IMR-90 (cell line): Measurements from ENCODE around the gene NFASC. TPM values are rescaled to one million over a fixed set of nuclear protein-coding genes. Genes with fewer than 3 reads are reported as not detected.

Experiments
- ATAC-seq: fragments of 200-7000 bp; cut with Tn5 transposase; 2 replicates; pipeline ENCODE4 v1.9.1; 2020; ENCODE audit warnings: low read depth, mild to moderate bottlenecking, moderate library complexity
- BruUV-seq: library from RNA; stranded (reverse); fragments of 400-500 nt; replicated peaks from 2 replicates; lab custom pipeline; 2021; lab: Mats Ljungman, UMichigan
- CTCF ChIA-PET: fragments of 300-600 bp; formaldehyde crosslinking; extraction: SDS; loops from one replicate; lab custom pipeline; 2021; ENCODE audit warnings: antibody characterized with exemption; lab: Yijun Ruan, JAX
- POLR2A ChIA-PET: fragments of 300-600 bp; sonication (Branson Sonifier 250); formaldehyde crosslinking; loops from one replicate; lab custom pipeline; 2022; ENCODE audit warnings: antibody characterized with exemption; ENCODE audit not compliant: unreplicated experiment; lab: Charles Lee
- DNase-seq: peaks from one replicate; pipeline ENCODE4 v3.0.0; 2013
- H2AFZ ChIP-seq: replicated peaks from 2 replicates; pipeline ENCODE3; 2013; ENCODE audit warnings: low read length, mild to moderate bottlenecking; ENCODE audit not compliant: poor library complexity
- H2AK5ac ChIP-seq: 2 replicates; pipeline ENCODE4 v1.6.1; 2013; ENCODE audit warnings: low read depth, low read length, inconsistent platforms
- H2AK9ac ChIP-seq: replicated peaks from 2 replicates; pipeline ENCODE3; 2013; ENCODE audit warnings: mild to moderate bottlenecking, low read depth, low read length, moderate library complexity; ENCODE audit not compliant: poor library complexity
- H2BK120ac ChIP-seq: 2 replicates; pipeline ENCODE4 v1.6.1; 2013; ENCODE audit warnings: low read depth, low read length, inconsistent platforms
- H2BK15ac ChIP-seq: 3 replicates; pipeline ENCODE4 v1.6.1; 2013; ENCODE audit warnings: low read depth, low read length, inconsistent platforms
- H2BK20ac ChIP-seq: 2 replicates; pipeline ENCODE4 v1.6.1; 2013; ENCODE audit warnings: low read depth, mild to moderate bottlenecking, inconsistent platforms, low read length, moderate library complexity
- H2BK5ac ChIP-seq: 2 replicates; pipeline ENCODE4 v1.6.1; 2013; ENCODE audit warnings: mild to moderate bottlenecking, low read depth, low read length, inconsistent platforms; ENCODE audit not compliant: poor library complexity, severe bottlenecking
- H3K14ac ChIP-seq: replicated peaks from 2 replicates; pipeline ENCODE4 v1.6.1; 2013; ENCODE audit warnings: low read depth, low read length, inconsistent platforms
- H3K18ac ChIP-seq: 2 replicates; pipeline ENCODE4 v1.6.1; 2013; ENCODE audit warnings: low read depth, low read length, control low read depth
- H3K23ac ChIP-seq: 2 replicates; pipeline ENCODE4 v1.6.1; 2013; ENCODE audit warnings: low read depth, low read length, inconsistent platforms
- H3K27ac ChIP-seq: 2 replicates; pipeline ENCODE4 v1.5.1; 2013; ENCODE audit warnings: mild to moderate bottlenecking, control low read depth, low read length; ENCODE audit not compliant: insufficient read depth
- H3K27me3 ChIP-seq: 2 replicates; pipeline ENCODE4 v1.6.1; 2013; ENCODE audit warnings: low read length; ENCODE audit not compliant: control insufficient read depth, insufficient read depth
- H3K36me3 ChIP-seq: 2 replicates; pipeline ENCODE4 v1.6.1; 2013; ENCODE audit warnings: low read length, mixed read lengths; ENCODE audit not compliant: control insufficient read depth, insufficient read depth
- H3K4ac ChIP-seq: 2 replicates; pipeline ENCODE4 v1.6.1; 2013; ENCODE audit warnings: low read depth, low read length, inconsistent platforms
- H3K4me1 ChIP-seq: 2 replicates; pipeline ENCODE4 v1.6.1; 2013; ENCODE audit warnings: low read length, mixed read lengths; ENCODE audit not compliant: control insufficient read depth, insufficient read depth
- H3K4me2 ChIP-seq: 2 replicates; pipeline ENCODE4 v1.6.1; 2013; ENCODE audit warnings: low read depth, mild to moderate bottlenecking, control low read depth, low read length, moderate library complexity
- H3K4me3 ChIP-seq: 2 replicates; pipeline ENCODE4 v1.5.1; 2013; ENCODE audit warnings: low read depth, mild to moderate bottlenecking, control low read depth, low read length, moderate library complexity; ENCODE audit not compliant: insufficient read depth
- H3K56ac ChIP-seq: 2 replicates; pipeline ENCODE4 v1.6.1; 2013; ENCODE audit warnings: low read length, inconsistent platforms; ENCODE audit not compliant: insufficient read depth; ENCODE audit errors: extremely low read depth
- H3K79me1 ChIP-seq, 2 experiments: 2 replicates each; pipeline ENCODE4 v1.6.1; 2013; ENCODE audit warnings: low read length in 2 of 2, inconsistent platforms in 1 of 2, low read depth in 1 of 2
- H3K9ac ChIP-seq: 2 replicates; pipeline ENCODE4 v1.6.1; 2013; ENCODE audit warnings: low read depth, low read length, control low read depth
- H3K9me1 ChIP-seq: 2 replicates; pipeline ENCODE4 v1.6.1; 2013; ENCODE audit warnings: low read length, inconsistent platforms; ENCODE audit not compliant: insufficient read depth
- H3K9me3 ChIP-seq: 2 replicates; pipeline ENCODE4 v1.6.1; 2013; ENCODE audit warnings: low read length; ENCODE audit not compliant: control insufficient read depth, insufficient read depth
- H4K20me1 ChIP-seq: 2 replicates; pipeline ENCODE4 v1.6.1; 2013; ENCODE audit warnings: low read length, inconsistent platforms; ENCODE audit not compliant: insufficient read depth
- H4K5ac ChIP-seq: 2 replicates; pipeline ENCODE4 v1.6.1; 2013; ENCODE audit warnings: mild to moderate bottlenecking, low read depth, low read length, control low read depth
- H4K8ac ChIP-seq, 2 experiments: 2 replicates each; pipeline ENCODE4 v1.6.1; 2013; ENCODE audit warnings: low read depth in 2 of 2, low read length in 2 of 2, control low read depth in 1 of 2, inconsistent platforms in 1 of 2
- H4K91ac ChIP-seq: 2 replicates; pipeline ENCODE4 v1.6.1; 2013; ENCODE audit warnings: low read depth, low read length, inconsistent platforms; ENCODE audit not compliant: insufficient read depth
- CEBPB ChIP-seq: IDR thresholded peaks from 2 replicates; pipeline ENCODE4 v1.6.1; 2012; ENCODE audit warnings: low read depth, low read length, improper control_type of control experiment
- CTCF ChIP-seq: conservative IDR thresholded peaks from 2 replicates; pipeline ENCODE4 v1.5.1; 2012; ENCODE audit warnings: mild to moderate bottlenecking, low read depth, low read length, improper control_type of control experiment
- FOS ChIP-seq: fragments of 150-350 bp; IDR thresholded peaks from 2 replicates; pipeline ENCODE4 v1.6.1; 2016; ENCODE audit warnings: low read depth, low read length
- RAD21 ChIP-seq: IDR thresholded peaks from 2 replicates; pipeline ENCODE4 v1.6.1; 2012; ENCODE audit warnings: low read length, improper control_type of control experiment
- RFX5 ChIP-seq: IDR thresholded peaks from 2 replicates; pipeline ENCODE4 v1.8.0; 2012; ENCODE audit warnings: low read depth, mild to moderate bottlenecking, low read length, moderate library complexity
- WGBS, 2 experiments: methylation state at CpG; one replicate each; pipeline versions ENCODE4 v1.1.5 to v1.1.7; 2013; ENCODE audit warnings: missing lambda C conversion rate in 2 of 2; ENCODE audit not compliant: insufficient read length in 1 of 2; ENCODE audit errors: extremely low coverage in 2 of 2; 5-methylcytosine and 5-hydroxymethylcytosine counted together
- dilution Hi-C: fragments of 300-500 bp; cut with HindIII; formaldehyde crosslinking; loops from one replicate; pipeline ENCODE4 v1.14.3; 2018; ENCODE audit warnings: low sequenced_read_pairs; ENCODE audit not compliant: unreplicated experiment
- in situ Hi-C: fragments of 300-500 bp; cut with MboI; formaldehyde crosslinking; loops from 3 replicates; pipeline ENCODE4 v1.14.3; 2019; ENCODE audit warnings: low sequenced_read_pairs, inconsistent platforms, mixed read lengths
- intact Hi-C: fragments of 100-400 bp; cut with micrococcal nuclease; formaldehyde crosslinking; loops from 2 replicates; pipeline ENCODE4 v1.10.0; 2022
- polyA plus RNA-seq, 3 experiments: library from polyadenylated mRNA; depleted of rRNA; stranded (reverse); fragments of >200 nt; gene quantifications; 2 replicates each; pipeline ENCODE4 v1.2.3, GENCODE V29; 2012; ENCODE audit warnings: low replicate concordance in 1 of 3
- total RNA-seq: library from RNA; depleted of rRNA; stranded (reverse); fragments of >200 nt; gene quantifications from 2 replicates; pipeline ENCODE4 v1.2.3, GENCODE V29; 2012
- TF ChIP-seq, protein P1 (sequence below): fragments of 150-350 bp; IDR thresholded peaks from 2 replicates; pipeline ENCODE4 v1.6.1; 2016; ENCODE audit warnings: low read depth, mild to moderate bottlenecking, low read length, moderate library complexity, borderline replicate concordance

The NFASC gene
- total and polyA plus RNA-seq, 2 of the 4 experiments (the other 2 are of a cell fraction) = 0.18 to 0.79 TPM

GRCh38 chr1:204920967-204921366, 50.3 kb downstream of the NFASC start:
- Histone ChIP-seq H2BK120ac (no peak overlapping the region), H2AK9ac (no peak overlapping the region), H3K36me3 (no peaks in the 10 kb centered on the region), H3K56ac (no peak overlapping the region), H2AFZ (no peak overlapping the region), H4K91ac (no peak overlapping the region), H3K18ac (no peak overlapping the region), H3K27ac (no peak overlapping the region), H3K4ac (no peak overlapping the region), H3K9me3 (no peaks in the 10 kb centered on the region), H4K8ac (no peak overlapping the region), H3K9me1 (no peaks in the 10 kb centered on the region), H3K4me3 (no peak overlapping the region), H3K14ac (no peak overlapping the region), H2BK5ac (no peak overlapping the region), H4K20me1 (no peaks in the 10 kb centered on the region), H4K5ac (no peak overlapping the region), H2AK5ac (no peak overlapping the region), H3K4me1 (no peaks in the 10 kb centered on the region), H3K4me2 (no peak overlapping the region), H3K23ac (no peak overlapping the region), H2BK20ac (no peak overlapping the region), H2BK15ac (no peak overlapping the region), H3K79me1 (no peaks in the 10 kb centered on the region), H3K9ac (no peak overlapping the region), H3K27me3 (peaks cover 17% of the 10 kb centered on the region)
- ATAC-seq (no peak), DNase-seq (no peak)
- intact Hi-C loops (no loop called here), dilution Hi-C loops (no loop called here), in situ Hi-C loops (no loop called here)
- POLR2A ChIA-PET = no interaction called here
- no TSS peak for BruUV-seq
- TF ChIP-seq RFX5 (no peak), RAD21 (no peak), FOS (no peak), CEBPB (no peak), CTCF (no peak)
- TF ChIP-seq, protein P1, sequence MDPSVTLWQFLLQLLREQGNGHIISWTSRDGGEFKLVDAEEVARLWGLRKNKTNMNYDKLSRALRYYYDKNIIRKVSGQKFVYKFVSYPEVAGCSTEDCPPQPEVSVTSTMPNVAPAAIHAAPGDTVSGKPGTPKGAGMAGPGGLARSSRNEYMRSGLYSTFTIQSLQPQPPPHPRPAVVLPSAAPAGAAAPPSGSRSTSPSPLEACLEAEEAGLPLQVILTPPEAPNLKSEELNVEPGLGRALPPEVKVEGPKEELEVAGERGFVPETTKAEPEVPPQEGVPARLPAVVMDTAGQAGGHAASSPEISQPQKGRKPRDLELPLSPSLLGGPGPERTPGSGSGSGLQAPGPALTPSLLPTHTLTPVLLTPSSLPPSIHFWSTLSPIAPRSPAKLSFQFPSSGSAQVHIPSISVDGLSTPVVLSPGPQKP = no peak
- CTCF ChIA-PET = no interaction called here
- WGBS, 2 experiments = 32% methylated on average over 3 of the region's 7 CpGs; no CpG with 5 or more reads in 1 of the 2 experiments
